ENCODE data around the gene SLC26A9. TPM values are rescaled to one million over a fixed set of nuclear protein-coding genes. Genes with fewer than 3 reads are reported as not detected.
A peak's percentile ranks its signal among the peaks of the same experiment; 100 is the strongest.

Gene SLC26A9
- total RNA-seq, 6 experiments from 2014 or later: 0.09 TPM; not detected in 5

DNA sequence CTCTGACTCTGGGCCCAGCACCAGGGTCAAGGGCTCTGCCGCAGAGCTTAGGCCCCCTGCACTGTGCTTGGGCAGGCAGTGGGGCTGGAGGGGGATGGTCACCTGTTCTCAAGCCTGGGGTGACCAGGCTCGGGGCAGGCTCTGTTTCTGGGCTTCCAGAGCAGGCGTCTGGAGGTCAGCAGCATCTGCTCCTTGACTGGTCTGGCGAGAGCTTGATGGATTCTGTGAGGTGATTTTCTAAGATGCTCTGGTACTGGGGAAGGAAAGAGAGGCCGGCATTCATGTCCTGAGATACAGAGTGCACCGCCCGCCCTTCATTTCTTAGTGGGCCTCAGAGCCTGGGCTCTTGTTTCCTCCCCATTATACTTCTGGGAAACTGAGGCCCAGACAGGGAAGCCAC, 35.4 kb upstream of the SLC26A9 start:
- 50% methylated on average over 1 of the region's 7 CpGs for whole genome bisulfite sequencing (ENCODE audit: insufficient coverage, low coverage, low lambda C conversion rate, missing lambda C conversion rate)
- no peaks in the 10 kb centered on the region for H3K9me3 ChIP-seq
- no peak for ATAC-seq
- intact Hi-C loops (cut with DNase I): loop anchor here (2.0 to 5.0 kb wide), 3 partner anchors 51 to 181 kb away; no protein-coding TSS in a partner anchor
- H3K4me1 ChIP-seq: peaks cover 0 to 2% (median 0%) of the 10 kb centered on the region in 4 donors
- no peak overlapping the region for H3K4me3 ChIP-seq
- no peaks in the 10 kb centered on the region for H3K27me3 ChIP-seq
- no peaks in the 10 kb centered on the region for H3K36me3 ChIP-seq
- no peak for DNase-seq
- TF ChIP-seq, protein P1, sequence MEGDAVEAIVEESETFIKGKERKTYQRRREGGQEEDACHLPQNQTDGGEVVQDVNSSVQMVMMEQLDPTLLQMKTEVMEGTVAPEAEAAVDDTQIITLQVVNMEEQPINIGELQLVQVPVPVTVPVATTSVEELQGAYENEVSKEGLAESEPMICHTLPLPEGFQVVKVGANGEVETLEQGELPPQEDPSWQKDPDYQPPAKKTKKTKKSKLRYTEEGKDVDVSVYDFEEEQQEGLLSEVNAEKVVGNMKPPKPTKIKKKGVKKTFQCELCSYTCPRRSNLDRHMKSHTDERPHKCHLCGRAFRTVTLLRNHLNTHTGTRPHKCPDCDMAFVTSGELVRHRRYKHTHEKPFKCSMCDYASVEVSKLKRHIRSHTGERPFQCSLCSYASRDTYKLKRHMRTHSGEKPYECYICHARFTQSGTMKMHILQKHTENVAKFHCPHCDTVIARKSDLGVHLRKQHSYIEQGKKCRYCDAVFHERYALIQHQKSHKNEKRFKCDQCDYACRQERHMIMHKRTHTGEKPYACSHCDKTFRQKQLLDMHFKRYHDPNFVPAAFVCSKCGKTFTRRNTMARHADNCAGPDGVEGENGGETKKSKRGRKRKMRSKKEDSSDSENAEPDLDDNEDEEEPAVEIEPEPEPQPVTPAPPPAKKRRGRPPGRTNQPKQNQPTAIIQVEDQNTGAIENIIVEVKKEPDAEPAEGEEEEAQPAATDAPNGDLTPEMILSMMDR (IDR thresholded peaks at IDR 0.05): no peak
- TF ChIP-seq POLR2A (IDR thresholded peaks at IDR 0.05): no peak
- no peak overlapping the region for H3K27ac ChIP-seq

DNA sequence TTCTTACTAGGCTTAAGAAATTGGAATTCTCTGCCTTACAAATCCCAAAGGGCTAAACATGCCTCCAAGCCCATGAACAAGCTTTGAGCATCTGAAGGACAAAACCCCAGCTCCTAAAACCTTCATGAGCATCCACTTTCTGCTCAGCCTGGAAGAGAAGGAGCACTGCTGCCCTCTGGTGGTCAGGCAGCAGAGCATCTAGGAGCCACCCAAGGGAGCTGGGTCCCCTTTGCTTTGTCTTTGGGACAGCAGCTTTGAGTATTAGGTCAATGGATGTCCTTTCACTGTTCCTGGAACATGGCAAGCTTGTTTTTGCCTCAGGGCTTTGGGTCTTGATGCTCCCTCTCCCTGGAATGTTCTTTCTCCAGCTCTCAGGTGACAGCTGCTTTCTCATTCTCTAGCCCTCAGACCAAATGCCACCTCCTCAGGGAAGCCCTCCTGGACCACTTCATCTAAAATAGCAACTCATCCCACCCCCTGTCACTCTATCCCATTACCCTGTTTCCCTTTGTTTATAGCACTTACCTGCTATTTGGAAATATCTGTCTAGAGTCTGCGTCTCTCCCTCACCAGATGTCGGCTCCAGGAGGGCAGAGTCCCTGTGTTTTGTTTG, 34.3 kb upstream of the SLC26A9 start:
- no peaks in the 10 kb centered on the region for H3K9me3 ChIP-seq
- no peak overlapping the region for H3K27ac ChIP-seq
- no peaks in the 10 kb centered on the region for H3K4me1 ChIP-seq
- H3K36me3 ChIP-seq: no peaks in the 10 kb centered on the region
- WGBS (ENCODE audit: insufficient coverage, low coverage, low lambda C conversion rate, missing lambda C conversion rate): 88% methylated on average over 2 of the region's 2 CpGs
- DNase-seq (peak; percentile 77 to 84 (median 79)), ATAC-seq (peak; percentile 87 to 95 (median 92))
- intact Hi-C loops (cut with DNase I): loop anchor here (2.0 to 5.0 kb wide), 3 partner anchors 50 to 180 kb away; no protein-coding TSS in a partner anchor
- no peak overlapping the region for H3K4me3 ChIP-seq
- no peaks in the 10 kb centered on the region for H3K27me3 ChIP-seq
- TF ChIP-seq POLR2A (IDR thresholded peaks at IDR 0.05): no peak
- TF ChIP-seq, protein P1 (IDR thresholded peaks at IDR 0.05): peak; percentile 92 to 97 (median 96)

DNA sequence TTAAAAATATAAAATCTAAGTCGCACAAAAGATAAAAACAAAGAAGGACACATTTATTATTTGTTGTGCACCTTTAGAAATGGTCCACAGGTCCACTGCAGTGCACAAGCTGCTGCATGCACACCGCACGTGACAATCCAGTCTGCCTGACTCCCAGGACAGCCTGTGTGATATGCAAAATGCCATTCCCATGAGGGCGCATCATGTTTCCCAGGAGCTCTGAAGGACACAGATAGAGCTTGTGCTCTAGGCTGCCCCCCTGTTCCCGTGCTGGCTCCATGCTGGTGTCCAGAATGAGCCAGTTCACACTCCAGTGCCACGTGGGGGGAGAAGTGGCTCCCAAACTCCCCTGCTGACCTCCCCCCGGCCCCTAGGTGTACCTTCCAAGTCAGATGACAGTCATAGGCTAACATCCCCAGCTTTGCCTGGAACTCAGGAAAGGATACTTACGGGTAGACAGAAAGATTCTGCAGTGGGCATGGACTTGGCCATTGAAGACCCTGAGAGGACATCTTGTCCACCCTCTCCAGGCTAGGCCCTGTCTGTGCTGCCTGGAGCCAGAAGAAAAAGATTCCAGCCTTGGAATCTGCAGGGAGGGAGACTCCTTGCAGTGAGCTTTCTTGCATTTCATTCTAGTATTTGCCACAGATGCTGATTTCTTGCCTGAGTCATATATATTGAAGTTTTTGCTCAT, 33.6 kb upstream of the SLC26A9 start:
- no peaks in the 10 kb centered on the region for H3K27me3 ChIP-seq
- H3K4me3 ChIP-seq: no peak overlapping the region
- H3K9me3 ChIP-seq: no peaks in the 10 kb centered on the region
- intact Hi-C loops (cut with DNase I): loop anchor here (5.0 kb wide), 2 partner anchors 50 to 180 kb away; no protein-coding TSS in a partner anchor
- H3K27ac ChIP-seq: no peak overlapping the region
- no peaks in the 10 kb centered on the region for H3K4me1 ChIP-seq
- H3K36me3 ChIP-seq: no peaks in the 10 kb centered on the region
- peak in 1 of 3 donors; percentile 40 for DNase-seq
- peak in 1 of 4 donors; percentile 17 for ATAC-seq
- WGBS (ENCODE audit: insufficient coverage, low coverage, low lambda C conversion rate, missing lambda C conversion rate): 44% methylated on average over 6 of the region's 8 CpGs
- no peak for TF ChIP-seq POLR2A (IDR thresholded peaks at IDR 0.05)
- TF ChIP-seq, protein P1 (IDR thresholded peaks at IDR 0.05): no peak

DNA sequence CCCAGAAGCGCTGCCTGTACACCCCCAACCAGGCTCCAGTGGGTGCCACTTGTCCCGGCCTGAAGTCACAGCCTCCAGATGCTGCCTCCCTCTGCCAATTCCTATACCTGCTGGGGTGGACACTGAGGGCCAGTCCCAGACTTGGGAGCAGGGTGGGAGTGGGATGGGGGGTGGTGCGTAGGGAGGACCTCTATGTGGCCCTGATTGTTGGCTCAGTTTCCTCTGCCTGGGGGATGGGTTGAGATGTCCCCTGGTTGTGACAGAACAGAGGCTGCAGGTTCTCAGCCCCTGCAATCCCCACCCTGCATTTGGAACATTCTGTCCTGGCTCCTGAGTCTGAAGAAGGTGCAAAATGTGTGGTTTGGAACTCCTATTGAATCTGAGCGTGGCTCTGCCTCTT, 32.8 kb upstream of the SLC26A9 start:
- no peak for DNase-seq
- no peak for TF ChIP-seq POLR2A (IDR thresholded peaks at IDR 0.05)
- TF ChIP-seq, protein P1 (IDR thresholded peaks at IDR 0.05): no peak
- Histone ChIP-seq H3K9me3 (no peaks in the 10 kb centered on the region), H3K27ac (no peak overlapping the region), H3K27me3 (no peaks in the 10 kb centered on the region), H3K4me1 (no peaks in the 10 kb centered on the region), H3K36me3 (no peaks in the 10 kb centered on the region), H3K4me3 (no peak overlapping the region)
- ATAC-seq: no peak
- intact Hi-C loops (cut with DNase I): loop anchor here (5.0 kb wide), 2 partner anchors 49 to 179 kb away; no protein-coding TSS in a partner anchor
- WGBS (ENCODE audit: insufficient coverage, low coverage, low lambda C conversion rate, missing lambda C conversion rate): no CpG with 5 or more reads among the region's 4 CpGs
